ENCODE measurements around the gene CLDN1.

The CLDN1 gene

GRCh38 chr3:190330936-190331734 lies 8.9 kb upstream of the CLDN1 start:
- no peak for DNase-seq

DNA sequence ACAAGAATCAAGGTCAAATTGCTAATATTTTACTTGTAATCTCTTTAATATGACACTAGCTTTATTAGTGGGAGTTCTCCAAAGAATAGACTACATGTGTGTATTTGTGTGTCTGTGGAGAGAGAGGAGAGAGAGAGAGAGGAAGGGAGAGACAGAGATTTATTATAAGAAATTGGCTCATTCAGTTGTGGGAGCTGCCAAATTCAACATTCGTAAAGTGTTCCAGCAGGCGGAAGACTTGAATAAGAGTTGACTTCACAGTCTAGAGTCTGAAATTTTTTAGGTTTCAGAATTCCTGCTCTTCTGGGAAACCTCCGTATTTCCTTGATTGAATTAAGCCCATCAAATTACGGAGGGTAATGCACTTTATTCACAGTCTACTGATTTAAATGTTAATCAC lies 4.7 kb upstream of the CLDN1 start:
- no peak for DNase-seq

DNA sequence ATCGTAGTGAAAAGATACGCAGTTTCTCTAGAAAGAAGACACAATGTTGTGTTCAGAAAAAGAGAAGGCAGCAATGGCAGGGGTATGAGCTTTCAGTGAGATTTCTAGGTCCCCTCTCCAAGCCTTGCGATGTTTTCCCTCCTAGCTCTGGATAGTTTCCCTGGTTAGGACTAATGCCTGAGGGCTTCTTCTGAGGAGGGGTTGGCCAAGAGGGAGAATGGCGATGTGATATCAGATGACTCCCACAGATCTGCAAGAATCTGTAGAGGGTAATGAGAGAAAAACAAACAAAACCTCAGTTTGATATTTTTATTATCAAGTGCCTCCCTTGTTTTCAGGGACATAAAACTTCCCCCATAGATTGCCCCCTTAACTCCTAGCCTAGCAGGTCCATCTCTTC lies 4.1 kb upstream of the CLDN1 start:
- DNase-seq, result no peak

DNA sequence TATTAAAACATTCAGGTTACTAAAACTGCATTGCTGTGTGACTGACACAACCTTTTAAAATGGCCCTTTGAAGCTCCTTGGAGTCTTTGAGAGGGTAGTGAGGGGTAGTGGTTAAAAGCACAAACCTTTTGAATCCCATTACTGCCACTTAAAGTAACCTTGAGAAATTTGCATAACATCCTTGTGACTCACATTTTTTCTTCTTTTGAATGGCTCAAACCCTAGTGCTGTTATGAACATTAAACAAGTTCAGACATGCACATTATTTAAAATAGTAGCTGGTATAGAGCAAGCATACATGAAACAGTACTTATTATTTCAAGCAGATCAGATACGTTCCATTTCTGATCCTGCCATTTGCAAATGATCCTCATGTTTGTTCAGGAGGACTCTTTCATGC lies 3.7 kb upstream of the CLDN1 start:
- no peak for DNase-seq

GRCh38 chr3:190323246-190323626 lies 990 bp upstream of the CLDN1 start:
- DNase-seq, result no peak

DNA sequence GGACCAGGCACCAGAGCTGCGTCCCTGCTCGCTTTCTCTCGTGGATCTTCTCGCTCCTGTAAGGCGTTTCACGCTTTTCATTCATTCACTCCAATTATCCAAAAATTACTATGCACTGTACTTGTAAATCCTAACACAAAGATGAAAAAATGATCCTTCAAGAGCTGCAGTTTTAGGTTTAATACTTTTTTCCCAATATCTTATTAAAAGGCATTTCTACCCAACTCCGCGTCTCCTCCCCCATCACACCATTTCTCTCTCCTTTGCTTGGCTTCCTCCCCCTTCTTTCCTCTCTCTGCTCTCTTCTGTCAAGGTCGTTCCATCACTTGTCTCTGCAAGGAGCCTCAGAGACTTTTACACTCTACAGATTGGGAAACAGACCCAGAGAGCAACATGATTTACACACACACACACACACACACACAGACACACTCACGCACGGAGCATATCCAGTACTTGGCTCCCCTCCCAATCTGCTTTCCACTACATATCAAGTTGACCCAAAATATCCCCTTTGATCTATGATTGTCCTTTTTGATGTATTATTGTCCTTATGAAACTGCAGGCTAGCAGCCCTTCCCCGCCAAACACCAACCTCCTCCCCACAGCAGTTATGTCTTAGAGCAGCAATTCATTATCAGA lies 479 bp upstream of the CLDN1 start:
- DNase-seq, result no peak

DNA sequence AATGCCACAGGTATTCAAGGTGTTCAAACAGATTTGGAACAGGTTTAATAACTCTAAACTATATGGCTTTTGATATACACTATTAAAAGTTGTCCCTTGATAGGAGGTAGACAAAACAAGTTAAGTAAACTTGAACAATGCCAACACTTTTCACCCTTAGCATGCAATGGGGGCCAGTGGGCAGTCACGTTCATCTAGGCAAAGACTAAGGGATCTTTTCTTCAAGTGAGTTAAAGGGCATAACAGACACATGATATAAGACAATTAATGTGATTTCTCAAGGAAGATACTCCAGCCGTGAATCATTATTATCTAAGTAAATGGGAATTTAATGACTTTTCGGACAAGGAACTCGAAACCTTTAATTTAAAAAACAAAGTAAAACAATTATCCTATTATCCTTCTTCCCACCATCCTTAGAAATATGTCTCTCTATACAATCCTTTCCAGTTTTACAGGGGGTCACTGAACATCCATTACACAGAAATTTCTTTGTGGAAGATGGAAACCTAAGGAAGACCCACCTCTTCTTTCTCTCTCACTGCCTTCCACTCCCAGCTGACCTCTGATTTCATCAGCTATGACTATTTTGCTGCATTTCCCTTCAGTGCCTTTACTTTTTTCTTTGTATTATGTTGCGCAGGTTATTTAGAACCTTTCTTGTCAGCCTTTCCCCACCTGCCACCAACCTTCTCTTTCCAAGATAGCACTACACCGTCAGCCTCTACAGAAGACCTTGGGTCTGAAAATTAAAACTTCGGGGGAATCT lies 1.5 kb downstream of the CLDN1 start:
- no peak for DNase-seq

DNA sequence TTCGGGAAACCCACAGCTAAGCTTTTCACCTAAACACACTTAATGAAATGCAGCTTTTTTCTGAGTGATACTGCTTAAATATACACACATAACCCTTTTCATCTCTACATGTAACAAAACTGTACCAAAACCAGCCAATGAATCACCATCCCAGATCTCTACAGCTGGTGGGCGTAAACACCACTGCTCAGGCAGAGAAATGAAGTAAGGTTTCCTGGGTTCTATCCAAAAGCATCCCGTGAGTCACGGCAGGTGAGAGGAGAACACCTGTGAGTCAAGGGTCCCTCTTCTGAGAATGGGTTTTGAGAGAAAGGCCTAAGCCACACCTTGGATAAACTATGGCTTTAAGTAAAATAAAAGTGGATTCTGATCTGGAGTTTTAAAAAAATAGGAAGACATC lies 2.6 kb downstream of the CLDN1 start:
- DNase-seq, result no peak

- no peak for DNase-seq
Observed at GRCh38 chr3:190318666-190319065, 3.6 kb downstream of the CLDN1 start.

- no peak for DNase-seq
Observed at GRCh38 chr3:190314741-190315140, 7.5 kb downstream of the CLDN1 start.

GRCh38 chr3:190309414-190309813 lies 12.8 kb downstream of the CLDN1 start:
- no peak for DNase-seq

- no peak for DNase-seq
Observed at GRCh38 chr3:190308154-190308553, 14.1 kb downstream of the CLDN1 start.

DNA sequence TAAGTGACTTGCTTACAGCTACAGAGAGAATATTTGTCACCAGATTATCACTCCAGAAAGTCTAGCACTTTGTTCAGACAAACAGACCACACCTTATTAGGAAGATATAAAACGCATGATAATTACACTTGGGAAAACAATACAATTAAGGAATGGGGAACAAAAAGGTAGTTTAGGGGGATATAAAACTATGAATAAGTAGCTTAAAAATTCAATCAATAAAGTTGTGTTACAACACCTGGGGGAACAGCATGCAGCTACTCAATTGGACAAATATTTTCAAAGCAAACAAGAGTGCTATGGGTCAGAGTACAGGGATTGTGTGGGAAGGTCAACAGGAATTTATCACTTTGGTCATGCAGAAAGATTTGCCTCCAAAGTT lies 15.1 kb downstream of the CLDN1 start:
- DNase-seq, result no peak

GRCh38 chr3:190306513-190307163 lies 15.6 kb downstream of the CLDN1 start:
- no peak for DNase-seq

GRCh38 chr3:190306026-190306425 lies 16.2 kb downstream of the CLDN1 start:
- DNase-seq, result no peak

- no peak for DNase-seq
Observed at GRCh38 chr3:190305406-190305805, 16.8 kb downstream of the CLDN1 start.

GRCh38 chr3:190303884-190304283 lies 18.4 kb downstream of the CLDN1 start:
- DNase-seq, result no peak

GRCh38 chr3:190302212-190302867 lies 19.9 kb downstream of the CLDN1 start:
- no peak for DNase-seq

DNA sequence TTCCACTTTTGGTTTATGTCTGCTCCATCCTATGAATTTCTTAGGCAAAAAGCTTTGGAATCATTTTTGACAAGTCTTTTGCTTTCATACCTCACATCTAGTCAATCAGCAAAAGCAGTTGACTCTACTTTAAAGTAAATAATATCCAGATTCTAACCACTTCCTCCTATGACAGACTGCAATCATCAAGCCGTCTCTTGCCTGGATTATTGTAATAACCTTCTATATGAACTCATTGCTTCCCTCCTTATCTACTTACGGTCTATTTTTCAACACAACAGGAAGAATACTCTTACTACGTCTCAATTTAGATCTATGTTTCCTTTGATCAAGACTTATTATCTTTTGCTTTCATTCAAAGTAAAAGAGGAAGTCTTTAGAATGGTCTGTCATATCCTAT lies 20.7 kb downstream of the CLDN1 start:
- no peak for DNase-seq

DNA sequence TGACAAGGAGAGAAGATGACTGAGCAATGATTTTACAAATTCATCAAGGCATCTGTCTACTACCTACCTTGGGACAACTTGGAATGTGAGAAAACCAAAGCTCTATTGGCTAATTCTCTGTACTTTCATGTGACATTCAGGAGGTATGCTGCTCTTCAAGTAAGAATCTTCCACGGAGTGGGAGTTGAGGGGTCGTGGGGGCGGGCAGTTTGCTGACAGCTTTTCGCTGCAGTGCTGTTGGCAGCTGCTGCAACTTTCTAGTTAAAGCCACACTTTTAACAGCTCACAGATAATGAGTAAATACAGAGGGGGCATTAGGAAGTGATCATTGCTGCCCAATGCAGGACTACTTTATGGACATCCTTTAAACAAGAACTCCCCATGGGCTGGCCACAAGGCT lies 22.3 kb downstream of the CLDN1 start:
- no peak for DNase-seq

GRCh38 chr3:190294030-190294429 lies 28.2 kb downstream of the CLDN1 start:
- no peak for DNase-seq

DNA sequence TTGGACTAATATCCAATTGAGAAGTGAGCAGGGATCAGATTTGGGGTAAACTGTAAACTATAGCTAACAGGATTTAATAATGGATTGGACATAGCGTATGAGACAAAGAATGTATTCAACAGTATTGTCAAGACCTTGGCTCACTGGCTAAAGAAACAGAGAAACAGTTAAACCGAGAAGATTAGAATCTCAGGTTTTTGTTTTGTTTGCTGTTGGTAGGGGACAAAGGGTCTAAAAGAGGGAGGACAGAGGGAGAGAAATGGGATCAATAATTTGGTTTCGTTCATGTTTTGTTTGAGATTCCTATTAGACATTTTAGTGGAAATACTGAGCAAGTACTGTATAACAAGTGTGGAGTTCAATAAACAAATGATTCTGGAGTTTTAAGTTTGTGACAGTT lies 28.6 kb downstream of the CLDN1 start:
- DNase-seq, result no peak

DNA sequence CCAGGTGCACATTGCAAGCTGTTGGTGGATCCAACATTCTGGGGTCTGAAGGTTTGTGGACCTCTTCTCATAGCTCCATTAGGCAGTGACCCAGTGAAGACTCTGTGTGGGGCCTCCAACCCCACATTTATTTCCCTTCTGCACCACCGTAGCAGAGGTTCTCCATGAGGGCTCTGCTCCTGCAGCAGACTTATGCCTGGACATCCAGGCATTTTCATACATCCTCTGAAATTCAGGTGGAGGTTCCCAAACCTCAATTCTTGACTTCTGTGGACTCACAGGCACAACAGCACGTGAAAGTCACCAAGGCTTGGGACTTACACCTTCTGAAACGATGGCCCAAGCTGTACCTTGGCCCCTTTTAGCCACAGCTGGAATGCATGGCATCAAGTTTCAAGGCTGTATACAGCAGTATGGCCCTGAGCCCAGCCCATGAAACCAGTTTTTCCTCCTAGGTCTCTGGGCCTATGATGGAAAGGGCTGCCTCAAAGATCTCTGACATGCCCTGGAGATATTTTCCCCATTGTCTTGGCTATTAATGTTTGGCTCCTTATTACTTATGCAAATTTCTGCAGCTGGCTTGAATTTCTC lies 30.2 kb downstream of the CLDN1 start:
- DNase-seq, result no peak
